OCI-LY3 (cell line): ENCODE data around the gene GDI1.

Experiments used
- EZH2phosphoT487 ChIP-seq: fragments of 200-600 bp; shearing (Covaris generic); IDR thresholded peaks from 2 replicates; pipeline ENCODE4 v1.6.1; 2018; ENCODE audit warnings: antibody characterized with exemption, mixed run types, low read depth
- TF ChIP-seq, protein P1 (sequence below): fragments of 200-600, 300-600 bp; sonication (generic); IDR thresholded peaks from 2 replicates; pipeline ENCODE4 v1.5.1; 2014; ENCODE audit warnings: antibody characterized with exemption, low read length, low read depth

DNA sequence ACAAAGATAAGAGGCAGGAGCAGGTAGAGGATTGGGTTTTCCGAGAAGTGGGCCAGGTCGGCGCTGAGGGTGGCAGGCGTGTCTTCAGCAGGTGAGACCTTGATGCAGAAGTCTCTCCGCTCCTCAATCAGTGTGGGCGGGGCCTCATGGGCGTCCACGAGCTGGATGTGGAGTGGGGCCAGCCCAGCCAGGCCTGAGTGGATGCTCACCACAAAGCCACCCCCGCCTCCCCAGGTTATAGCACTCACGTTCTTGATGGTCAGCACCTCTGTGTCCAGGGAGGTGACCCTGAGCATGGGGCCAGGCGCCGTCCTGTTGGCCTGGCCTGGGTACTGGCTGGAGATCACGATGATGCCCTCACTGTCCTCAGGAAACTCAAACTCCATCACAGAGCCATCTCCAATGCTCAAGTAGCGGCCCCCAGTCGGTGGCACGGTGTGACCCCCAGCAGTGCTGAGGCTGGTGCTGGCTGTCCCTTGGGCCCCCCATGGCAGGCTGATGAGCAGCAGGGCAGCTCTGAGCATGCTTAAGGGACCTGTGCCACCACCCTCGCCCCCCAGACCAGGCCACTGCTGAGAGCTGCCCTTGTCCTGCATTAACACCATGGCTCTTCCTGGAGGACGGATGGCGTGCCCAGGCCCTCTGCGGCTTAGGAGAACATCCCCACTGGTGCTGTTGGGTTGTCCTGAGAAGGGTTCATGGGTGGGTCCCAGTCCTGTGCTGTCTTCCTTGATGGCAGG lies 51.6 kb downstream of the GDI1 start:
- TF ChIP-seq, protein P1, sequence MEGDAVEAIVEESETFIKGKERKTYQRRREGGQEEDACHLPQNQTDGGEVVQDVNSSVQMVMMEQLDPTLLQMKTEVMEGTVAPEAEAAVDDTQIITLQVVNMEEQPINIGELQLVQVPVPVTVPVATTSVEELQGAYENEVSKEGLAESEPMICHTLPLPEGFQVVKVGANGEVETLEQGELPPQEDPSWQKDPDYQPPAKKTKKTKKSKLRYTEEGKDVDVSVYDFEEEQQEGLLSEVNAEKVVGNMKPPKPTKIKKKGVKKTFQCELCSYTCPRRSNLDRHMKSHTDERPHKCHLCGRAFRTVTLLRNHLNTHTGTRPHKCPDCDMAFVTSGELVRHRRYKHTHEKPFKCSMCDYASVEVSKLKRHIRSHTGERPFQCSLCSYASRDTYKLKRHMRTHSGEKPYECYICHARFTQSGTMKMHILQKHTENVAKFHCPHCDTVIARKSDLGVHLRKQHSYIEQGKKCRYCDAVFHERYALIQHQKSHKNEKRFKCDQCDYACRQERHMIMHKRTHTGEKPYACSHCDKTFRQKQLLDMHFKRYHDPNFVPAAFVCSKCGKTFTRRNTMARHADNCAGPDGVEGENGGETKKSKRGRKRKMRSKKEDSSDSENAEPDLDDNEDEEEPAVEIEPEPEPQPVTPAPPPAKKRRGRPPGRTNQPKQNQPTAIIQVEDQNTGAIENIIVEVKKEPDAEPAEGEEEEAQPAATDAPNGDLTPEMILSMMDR, result no peak
- TF ChIP-seq EZH2phosphoT487, result no peak
